GM21367 (cell line): ENCODE measurements around the gene CSK.
"Not testable (repeated sequence)": the region's sequence is repeated elsewhere in the genome, so short reads cannot be mapped to it uniquely, and the experiment has no call there.

Experiments used
- ATAC-seq: cut with Tn5 transposase; IDR thresholded peaks from one replicate; pipeline ENCODE4 v1.9.1; 2021; ENCODE audit not compliant: unreplicated experiment

CSK gene

GRCh38 chr15:74770211-74770903 lies 11.5 kb upstream of the CSK start:
- ATAC-seq = no peak

GRCh38 chr15:74773329-74773728 lies 8.6 kb upstream of the CSK start:
- ATAC-seq = no peak

GRCh38 chr15:74773731-74774252 lies 8.1 kb upstream of the CSK start:
- ATAC-seq = no peak

- no peak for ATAC-seq
Measured at GRCh38 chr15:74775132-74775562, 6.7 kb upstream of the CSK start.

GRCh38 chr15:74775894-74776293 lies 6.0 kb upstream of the CSK start:
- no peak for ATAC-seq

GRCh38 chr15:74776821-74777768 lies 4.8 kb upstream of the CSK start:
- ATAC-seq = no peak

- ATAC-seq = no peak
Measured at GRCh38 chr15:74777769-74778598, 3.9 kb upstream of the CSK start.

- no peak for ATAC-seq
Measured at GRCh38 chr15:74778599-74778970, 3.3 kb upstream of the CSK start.

GRCh38 chr15:74779162-74779648 lies 2.7 kb upstream of the CSK start:
- no peak for ATAC-seq

- ATAC-seq = no peak
Measured at GRCh38 chr15:74780523-74781430, 1.1 kb upstream of the CSK start.

GRCh38 chr15:74782259-74783071 lies 585 bp downstream of the CSK start:
- no peak for ATAC-seq

GRCh38 chr15:74783072-74783807 lies 1.4 kb downstream of the CSK start:
- ATAC-seq = no peak

GRCh38 chr15:74783808-74784175 lies 1.9 kb downstream of the CSK start:
- no peak for ATAC-seq

- ATAC-seq = no peak
Measured at GRCh38 chr15:74784426-74785193, 2.7 kb downstream of the CSK start.

- no peak for ATAC-seq
Measured at GRCh38 chr15:74785194-74786032, 3.5 kb downstream of the CSK start.

- not testable (repeated sequence) for ATAC-seq
Measured at GRCh38 chr15:74786081-74786480, 4.2 kb downstream of the CSK start.
